Thyroid gland (tissue), 4 donors: ENCODE measurements around the gene XIAP. TPM values are rescaled to one million over a fixed set of nuclear protein-coding genes. Genes with fewer than 3 reads are reported as not detected.
A peak's percentile ranks its signal among the peaks of the same experiment; 100 is the strongest.

Experiments
- DNase-seq, 2 donors: peaks; one replicate each; pipeline ENCODE4 v3.0.0-alpha.2; 2019
- H3K27ac ChIP-seq, 3 donors: fragments of 200-600 bp; sonication (generic); 1 replicate in 2 of 3; 2 replicates in 1 of 3; pipeline ENCODE4 v1.5.1; 2016 to 2019; ENCODE audit warnings: mild to moderate bottlenecking in 1 of 3, moderate library complexity in 1 of 3
- H3K27me3 ChIP-seq: fragments of 200-600 bp; sonication (generic); one replicate; pipeline ENCODE4 v1.5.1; 2019
- H3K36me3 ChIP-seq, 2 donors: fragments of 200-600 bp; sonication (generic); one replicate each; pipeline ENCODE4 v1.5.1; 2016 to 2019
- H3K4me1 ChIP-seq, 2 donors: fragments of 200-600 bp; sonication (generic); one replicate each; pipeline ENCODE4 v1.5.1; 2017 to 2019
- H3K4me3 ChIP-seq, 3 donors: fragments of 200-600 bp; sonication (generic); replicated peaks in 1 of 3; 1 replicate in 2 of 3; 2 replicates in 1 of 3; pipeline ENCODE4 v1.5.1; 2016; ENCODE audit warnings: mild to moderate bottlenecking in 1 of 3
- H3K9me3 ChIP-seq: fragments of 200-600 bp; sonication (generic); one replicate; pipeline ENCODE4 v1.5.1; 2017
- CTCF ChIP-seq, 6 experiments: fragments of 200-600 bp in 3 of 6; fragments of 450-650 bp in 3 of 6; sonication (generic) in 3 of 6; IDR thresholded peaks; one replicate each; pipeline ENCODE4 v1.5.1; 2016 to 2019; ENCODE audit warnings: antibody characterized with exemption in 6 of 6, mild to moderate bottlenecking in 2 of 6, inconsistent platforms in 1 of 6, moderate library complexity in 1 of 6
- POLR2A ChIP-seq, 2 donors: fragments of 450-650 bp; IDR thresholded peaks; one replicate each; pipeline ENCODE4 v1.6.1; 2017; ENCODE audit warnings: antibody characterized with exemption in 2 of 2, mild to moderate bottlenecking in 2 of 2, moderate library complexity in 1 of 2
- whole genome bisulfite sequencing, 2 donors: methylation state at CpG; one replicate each; pipeline ENCODE4 v1.1.5; 2017; 5-methylcytosine and 5-hydroxymethylcytosine counted together
- intact Hi-C: fragments of 100-400 bp; cut with DNase I; formaldehyde crosslinking; loops from one replicate; pipeline ENCODE4 v1.15.1; 2023
- total RNA-seq, 4 donors: library from RNA; depleted of rRNA; stranded (reverse); fragments of >200 nt; gene quantifications; one replicate each; pipeline ENCODE4 v1.2.3, GENCODE V29; 2016

The XIAP gene
- total RNA-seq, 4 donors from 2014 or later, result 35.9 to 54.0 (median 48.8) TPM

DNA sequence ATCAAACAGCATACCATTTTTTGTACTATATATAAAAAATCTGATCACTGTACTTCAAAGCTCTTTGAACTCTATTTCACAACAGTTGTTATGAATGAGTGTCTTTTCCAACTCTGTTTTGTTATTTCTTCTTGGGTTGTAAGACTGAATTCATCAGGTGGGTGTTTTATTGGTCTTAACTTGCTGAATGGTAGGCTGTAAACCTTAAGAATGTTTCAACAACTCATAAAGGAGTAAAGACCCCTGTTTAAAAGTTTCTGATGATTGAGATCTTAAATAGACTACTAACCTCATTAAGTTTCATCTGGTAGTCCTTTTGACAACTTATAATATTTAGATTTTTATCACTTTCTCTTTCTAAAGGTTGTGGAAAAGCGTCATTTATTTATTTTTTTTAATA lies 83.2 kb downstream of the XIAP start:
- no peak overlapping the region for H3K4me3 ChIP-seq
- intact Hi-C loops, result no loop called here
- no peaks in the 10 kb centered on the region for H3K27me3 ChIP-seq
- no peak for DNase-seq
- 0 to 89% methylated on average over 1 of the region's 1 CpG for WGBS, 2 donors
- TF ChIP-seq POLR2A (IDR thresholded peaks at IDR 0.05) (no peak), CTCF (IDR thresholded peaks at IDR 0.05) (no peak)
- no peak overlapping the region for H3K27ac ChIP-seq
- no peaks in the 10 kb centered on the region for H3K36me3 ChIP-seq
- no peaks in the 10 kb centered on the region for H3K9me3 ChIP-seq
- H3K4me1 ChIP-seq, result no peaks in the 10 kb centered on the region

DNA sequence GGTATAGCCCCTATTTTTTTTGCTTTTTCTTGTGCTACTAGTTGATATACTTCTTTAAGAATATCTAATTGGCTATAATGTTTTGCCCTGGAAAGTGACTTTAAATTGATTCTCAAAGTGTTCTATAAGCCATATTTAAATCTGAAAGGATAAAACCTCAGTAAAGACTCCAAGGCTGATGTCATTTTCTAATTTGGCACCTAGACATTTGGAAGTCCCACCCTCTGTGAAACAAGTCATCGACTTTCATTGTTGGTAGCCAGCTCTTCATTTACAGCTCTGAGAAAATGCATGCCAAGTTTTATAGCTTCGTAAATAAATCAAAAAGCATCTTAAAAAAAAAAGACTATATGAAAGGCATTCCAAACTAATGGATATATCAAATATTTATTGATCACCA lies 83.6 kb downstream of the XIAP start:
- Histone ChIP-seq H3K4me1 (no peaks in the 10 kb centered on the region), H3K9me3 (no peaks in the 10 kb centered on the region), H3K36me3 (no peaks in the 10 kb centered on the region), H3K27ac (no peak overlapping the region), H3K4me3 (no peak overlapping the region), H3K27me3 (no peaks in the 10 kb centered on the region)
- intact Hi-C loops, result no loop called here
- DNase-seq, result no peak
- 74 to 83% methylated on average over 2 of the region's 2 CpGs for WGBS, 2 donors
- no peak for TF ChIP-seq POLR2A (IDR thresholded peaks at IDR 0.05)
- TF ChIP-seq CTCF (IDR thresholded peaks at IDR 0.05), result no peak

- no peak overlapping the region for H3K4me3 ChIP-seq
- TF ChIP-seq POLR2A (IDR thresholded peaks at IDR 0.05) (no peak), CTCF (IDR thresholded peaks at IDR 0.05) (no peak)
- no peak for DNase-seq
- no peaks in the 10 kb centered on the region for H3K9me3 ChIP-seq
- H3K36me3 ChIP-seq, result no peaks in the 10 kb centered on the region
- WGBS, 2 donors, result 100% methylated on average over 2 of the region's 2 CpGs
- no peaks in the 10 kb centered on the region for H3K27me3 ChIP-seq
- intact Hi-C loops, result no loop called here
- no peaks in the 10 kb centered on the region for H3K4me1 ChIP-seq
- H3K27ac ChIP-seq, result no peak overlapping the region
Measured at GRCh38 chrX:123949846-123950245, 90.0 kb downstream of the XIAP start.

DNA sequence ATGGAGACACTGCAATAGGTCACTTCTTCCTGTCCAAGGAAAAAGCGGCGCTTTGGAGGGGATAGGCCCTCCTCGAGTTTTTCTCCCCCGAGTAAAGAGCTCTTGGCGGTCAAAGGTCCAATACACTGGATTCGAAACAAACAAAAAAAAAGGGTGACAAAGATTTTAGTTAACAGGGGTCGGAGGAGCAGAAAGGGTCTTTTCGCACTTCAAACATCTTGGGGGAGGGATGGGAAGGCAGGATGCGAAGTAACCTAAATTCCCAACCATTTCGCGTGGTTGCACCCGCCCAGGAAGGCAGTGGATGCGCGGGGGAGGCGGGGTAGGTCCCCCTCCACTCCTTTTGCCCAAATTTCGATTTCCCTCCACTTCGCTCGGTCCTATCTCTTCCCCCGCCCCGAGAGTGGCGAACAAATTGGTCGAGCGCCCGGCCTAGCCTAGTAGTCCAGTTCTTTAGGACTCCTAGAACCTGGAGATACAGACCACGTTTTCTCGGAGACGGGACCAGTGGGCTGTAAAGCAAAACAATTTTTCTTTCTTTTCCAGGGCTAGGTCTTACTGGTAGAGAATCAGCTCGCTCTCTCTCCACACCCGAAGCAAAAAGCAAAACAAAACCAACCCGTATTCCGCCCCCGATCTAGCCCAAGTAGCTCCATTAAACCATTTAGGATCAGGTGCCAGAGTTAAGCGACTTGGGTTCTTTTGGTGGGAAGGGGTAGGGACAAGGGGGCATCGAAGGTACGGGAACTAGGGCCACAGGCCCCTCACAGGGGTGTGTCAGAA lies 99.6 kb downstream of the XIAP start:
- 3% methylated on average over 32 of the region's 35 CpGs for WGBS, 2 donors
- DNase-seq, result peak; percentile 46 to 48
- Histone ChIP-seq H3K9me3 (no peaks in the 10 kb centered on the region), H3K27ac (peak overlapping the region; percentile 83 to 94 (median 90)), H3K36me3 (no peaks in the 10 kb centered on the region), H3K27me3 (no peaks in the 10 kb centered on the region), H3K4me1 (peaks cover 0 to 5% of the 10 kb centered on the region in 2 donors), H3K4me3 (peak overlapping the region; percentile 9 to 58 (median 30))
- intact Hi-C loops, result no loop called here
- TF ChIP-seq CTCF (IDR thresholded peaks at IDR 0.05) (no peak), POLR2A (IDR thresholded peaks at IDR 0.05) (peak in 1 of 2 donors; percentile 2)

- H3K36me3 ChIP-seq, result no peaks in the 10 kb centered on the region
- no peaks in the 10 kb centered on the region for H3K27me3 ChIP-seq
- DNase-seq, result no peak
- peak overlapping the region; percentile 53 to 87 (median 55) for H3K4me3 ChIP-seq
- H3K9me3 ChIP-seq, result no peaks in the 10 kb centered on the region
- TF ChIP-seq CTCF (IDR thresholded peaks at IDR 0.05) (no peak), POLR2A (IDR thresholded peaks at IDR 0.05) (no peak)
- H3K4me1 ChIP-seq, result peaks cover 0 to 5% of the 10 kb centered on the region in 2 donors
- intact Hi-C loops, result no loop called here
- WGBS, 2 donors, result 2 to 6% methylated on average over 9 to 11 of the region's 13 CpGs
- H3K27ac ChIP-seq, result peak overlapping the region; percentile 94 to 100 (median 100)
Measured at GRCh38 chrX:123960956-123961267, 101.1 kb downstream of the XIAP start.
